Right cardiac atrium (tissue), 5 donors: ENCODE measurements around the gene RASGRP4. TPM values are rescaled to one million over a fixed set of nuclear protein-coding genes. Genes with fewer than 3 reads are reported as not detected.
"Not testable (repeated sequence)": the region's sequence is repeated elsewhere in the genome, so short reads cannot be mapped to it uniquely, and the experiment has no call there.

ENCODE experiments used
- ATAC-seq, 2 donors: fragments of 200-7000 bp; cut with Tn5 transposase; one replicate each; pipeline versions ENCODE4 v1.8.0 to v1.9.1; 2020; ENCODE audit warnings: moderate library complexity in 2 of 2, mild to moderate bottlenecking in 1 of 2
- DNase-seq, 3 donors: peaks; one replicate each; pipeline ENCODE4 v3.0.0-alpha.2; 2020
- H3K27ac ChIP-seq: one replicate; pipeline ENCODE4 v1.5.1; 2013; ENCODE audit warnings: mild to moderate bottlenecking, low read length, control low read depth, moderate library complexity
- H3K27me3 ChIP-seq: one replicate; pipeline ENCODE4 v1.6.1; 2013; ENCODE audit not compliant: control insufficient read depth, insufficient read depth
- H3K4me1 ChIP-seq: one replicate; pipeline ENCODE4 v1.6.1; 2013; ENCODE audit warnings: low read length; ENCODE audit not compliant: control insufficient read depth, insufficient read depth
- H3K4me3 ChIP-seq: one replicate; pipeline ENCODE4 v1.5.1; 2013; ENCODE audit warnings: low read length, control low read depth
- H3K9me3 ChIP-seq: one replicate; pipeline ENCODE4 v1.6.1; 2013; ENCODE audit warnings: low read length; ENCODE audit not compliant: control insufficient read depth
- WGBS: extraction: QIAGEN DNeasy Blood & Tissue Kit; methylation state at CpG from one replicate; pipeline ENCODE4 v1.1.7; 2013; 5-methylcytosine and 5-hydroxymethylcytosine counted together
- intact Hi-C, 4 donors: fragments of 100-400 bp; cut with DNase I; formaldehyde crosslinking; loops; one replicate each; pipeline versions ENCODE4 v1.11.0 to v1.14.0; 2022 to 2023
- polyA plus RNA-seq: library from polyadenylated mRNA; stranded (reverse); fragments of 200-250 nt; gene quantifications from one replicate; pipeline ENCODE4 v1.2.3, GENCODE V29; 2013
- total RNA-seq, 4 donors: library from RNA; stranded (reverse); fragmentation: NEBNext Ultra II Directional; extraction: Animal tissue kit (Norgen Biotek cat#: 25700); gene quantifications; one replicate each; pipeline ENCODE4 v1.2.1, GENCODE V29; 2021
- donor health status: healthy with polysubstance abuse.
- donor health status: DM: no; HTN: yes; CAD: no.
- donor health status: DM: no; HTN: no; CAD: no.
- donor health status: DM: no; HTN: yes; CAD: no; lungs with severe emphysema.
- donor health status: DM: yes; HTN: yes; CAD: no.

RASGRP4 gene
- total and polyA plus RNA-seq, 5 donors, result 0.81 to 3.2 (median 1.5) TPM

GRCh38 chr19:38412961-38413360 lies 13.1 kb downstream of the RASGRP4 start:
- Histone ChIP-seq H3K27ac (no peak overlapping the region), H3K4me3 (no peak overlapping the region), H3K4me1 (no peaks in the 10 kb centered on the region), H3K27me3 (no peaks in the 10 kb centered on the region), H3K9me3 (no peaks in the 10 kb centered on the region)
- ATAC-seq (no peak), DNase-seq (no peak)
- intact Hi-C loops, result no loop called here
- 66% methylated on average over 11 of the region's 11 CpGs for WGBS

GRCh38 chr19:38412491-38412890 lies 13.5 kb downstream of the RASGRP4 start:
- Histone ChIP-seq H3K27ac (no peak overlapping the region), H3K4me1 (no peaks in the 10 kb centered on the region), H3K27me3 (no peaks in the 10 kb centered on the region), H3K4me3 (no peak overlapping the region), H3K9me3 (no peaks in the 10 kb centered on the region)
- WGBS, result 83% methylated on average over 8 of the region's 8 CpGs
- no peak for ATAC-seq
- DNase-seq, result no peak
- intact Hi-C loops, result no loop called here

GRCh38 chr19:38411898-38412297 lies 14.1 kb downstream of the RASGRP4 start:
- 91% methylated on average over 5 of the region's 5 CpGs for WGBS
- ATAC-seq, intact Hi-C loops: not testable (repeated sequence)

GRCh38 chr19:38411041-38411712 lies 14.8 kb downstream of the RASGRP4 start:
- DNase-seq (no peak), ATAC-seq (no peak)
- no peak overlapping the region for H3K4me3 ChIP-seq
- intact Hi-C loops, result no loop called here
- H3K4me1 ChIP-seq, result no peaks in the 10 kb centered on the region
- no peaks in the 10 kb centered on the region for H3K9me3 ChIP-seq
- no peaks in the 10 kb centered on the region for H3K27me3 ChIP-seq
- 84% methylated on average over 13 of the region's 13 CpGs for WGBS
- H3K27ac ChIP-seq, result no peak overlapping the region

More at GRCh38 chr19:38411898-38412297, 14.1 kb downstream of the RASGRP4 start:
- not testable (repeated sequence) for H3K9me3 ChIP-seq, H3K4me1 ChIP-seq, H3K4me3 ChIP-seq, DNase-seq, H3K27me3 ChIP-seq, H3K27ac ChIP-seq

- H3K9me3 ChIP-seq, H3K27ac ChIP-seq, ATAC-seq, H3K27me3 ChIP-seq, intact Hi-C loops, DNase-seq, H3K4me1 ChIP-seq, H3K4me3 ChIP-seq: not testable (repeated sequence)
- 57% methylated on average over 6 of the region's 6 CpGs for WGBS
Measured at GRCh38 chr19:38410407-38410806, 15.6 kb downstream of the RASGRP4 start.

GRCh38 chr19:38409631-38410133 lies 16.3 kb downstream of the RASGRP4 start:
- intact Hi-C loops, result loop anchor here in 3 of 4 donors (10.0 kb wide), 3 partner anchors 105 to 225 kb away; no protein-coding TSS in a partner anchor
- no peaks in the 10 kb centered on the region for H3K4me1 ChIP-seq
- peak; percentile 61 to 63 for ATAC-seq
- no peaks in the 10 kb centered on the region for H3K27me3 ChIP-seq
- H3K27ac ChIP-seq, result no peak overlapping the region
- H3K9me3 ChIP-seq, result no peaks in the 10 kb centered on the region
- WGBS, result 36% methylated on average over 7 of the region's 7 CpGs
- H3K4me3 ChIP-seq, result no peak overlapping the region
- peak in 2 of 3 donors; percentile 49 to 81 for DNase-seq

GRCh38 chr19:38405276-38405675 lies 20.7 kb downstream of the RASGRP4 start:
- DNase-seq (no peak), ATAC-seq (no peak)
- intact Hi-C loops, result loop anchor here in 3 of 4 donors (10.0 kb wide), 3 partner anchors 110 to 230 kb away; no protein-coding TSS in a partner anchor
- no peak overlapping the region for H3K27ac ChIP-seq
- no peaks in the 10 kb centered on the region for H3K4me1 ChIP-seq
- H3K4me3 ChIP-seq, result no peak overlapping the region
- WGBS, result 94% methylated on average over 8 of the region's 8 CpGs
- H3K9me3 ChIP-seq, result no peaks in the 10 kb centered on the region
- no peaks in the 10 kb centered on the region for H3K27me3 ChIP-seq

GRCh38 chr19:38404858-38405257 lies 21.2 kb downstream of the RASGRP4 start:
- H3K27ac ChIP-seq, result no peak overlapping the region
- H3K4me3 ChIP-seq, result no peak overlapping the region
- intact Hi-C loops, result loop anchor here (5.0 to 10.0 kb wide), 4 partner anchors 110 to 230 kb away; no protein-coding TSS in a partner anchor
- H3K27me3 ChIP-seq, result no peaks in the 10 kb centered on the region
- DNase-seq (peak in 1 of 3 donors; percentile 51), ATAC-seq (no peak)
- H3K4me1 ChIP-seq, result no peaks in the 10 kb centered on the region
- no peaks in the 10 kb centered on the region for H3K9me3 ChIP-seq
- 93% methylated on average over 6 of the region's 6 CpGs for WGBS

GRCh38 chr19:38402967-38403674 lies 22.9 kb downstream of the RASGRP4 start, which contains the start of gene FAM98C:
FAM98C (plus strand) TSS chr19:38403093; CDS start chr19:38403154, 61 bp downstream.
- WGBS, result under 1% methylated on average over 82 of the region's 82 CpGs
- no peaks in the 10 kb centered on the region for H3K27me3 ChIP-seq
- H3K9me3 ChIP-seq, result no peaks in the 10 kb centered on the region
- peak within 1 kb of the TSS; percentile 1 for H3K27ac ChIP-seq
- intact Hi-C loops, result loop anchor here (5.0 to 10.0 kb wide), 4 partner anchors 112 to 232 kb away; no protein-coding TSS in a partner anchor
- peak; percentile 99 for ATAC-seq
- peak; percentile 96 to 99 (median 99) for DNase-seq
- peak within 1 kb of the TSS; percentile 60 for H3K4me3 ChIP-seq
- H3K4me1 ChIP-seq, result no peaks in the 10 kb centered on the region

- peak overlapping the region; percentile 33 for H3K4me3 ChIP-seq
- 4% methylated on average over 18 of the region's 18 CpGs for WGBS
Measured at GRCh38 chr19:38402623-38402966, 23.4 kb downstream of the RASGRP4 start.

GRCh38 chr19:38401148-38401547 lies 24.9 kb downstream of the RASGRP4 start:
- intact Hi-C loops, result loop anchor here (5.0 to 10.0 kb wide), 4 partner anchors 114 to 234 kb away; no protein-coding TSS in a partner anchor
- no peak overlapping the region for H3K27ac ChIP-seq
- DNase-seq (no peak), ATAC-seq (no peak)
- H3K9me3 ChIP-seq, result no peaks in the 10 kb centered on the region
- no peak overlapping the region for H3K4me3 ChIP-seq
- WGBS, result 55% methylated on average over 3 of the region's 3 CpGs
- H3K4me1 ChIP-seq, result no peaks in the 10 kb centered on the region
- no peaks in the 10 kb centered on the region for H3K27me3 ChIP-seq

More at GRCh38 chr19:38402623-38402966, 23.4 kb downstream of the RASGRP4 start:
- intact Hi-C loops, result loop anchor here (5.0 to 10.0 kb wide), 4 partner anchors 112 to 232 kb away; no protein-coding TSS in a partner anchor
- ATAC-seq, result no peak
- no peaks in the 10 kb centered on the region for H3K27me3 ChIP-seq
- DNase-seq, result no peak
- no peaks in the 10 kb centered on the region for H3K9me3 ChIP-seq
- no peaks in the 10 kb centered on the region for H3K4me1 ChIP-seq
- H3K27ac ChIP-seq, result no peak overlapping the region
